ENCODE data around the gene SEMA4D.

Gene SEMA4D

GRCh38 chr9:89502038-89502601 is 4.2 kb upstream of the SEMA4D start:
- peak in 3 of 5 donors; percentile 46 to 84 (median 51) for DNase-seq

DNA sequence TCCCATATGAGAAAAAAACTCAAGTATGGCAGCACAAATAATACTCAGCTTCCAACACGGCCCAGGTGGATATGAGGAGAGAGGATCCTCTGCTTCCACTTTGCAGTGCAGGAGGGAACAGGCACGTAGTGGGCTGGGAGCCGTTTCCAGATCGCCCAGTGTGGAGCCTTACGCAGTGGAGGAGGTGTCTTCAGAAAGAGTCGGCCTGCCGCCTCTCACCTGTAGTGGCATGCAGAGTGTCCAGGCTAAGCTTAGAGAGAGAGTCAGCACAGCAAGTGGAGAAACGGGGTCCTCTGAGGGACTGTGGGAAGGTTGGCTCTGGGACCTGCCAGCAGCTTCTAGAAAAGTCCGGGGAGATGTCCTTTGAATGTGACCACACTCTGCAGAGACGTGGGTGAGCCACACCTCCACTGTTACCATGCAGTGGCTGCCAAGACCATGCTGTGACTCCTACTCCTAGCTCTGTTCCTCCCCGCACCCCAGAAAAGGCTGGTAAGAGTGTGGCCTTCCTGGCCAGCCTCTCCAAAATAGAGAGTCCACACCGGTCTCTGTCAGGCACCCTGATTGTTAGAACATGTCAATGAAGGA is 3.5 kb upstream of the SEMA4D start:
- no peak for DNase-seq

- no peak for DNase-seq
Measured at GRCh38 chr9:89500008-89500407, 2.1 kb upstream of the SEMA4D start.

GRCh38 chr9:89498852-89499480 is 1.1 kb upstream of the SEMA4D start:
- DNase-seq: peak in 4 of 5 donors; percentile 38 to 83 (median 48)

- DNase-seq: peak in 2 of 5 donors; percentile 34 to 55
Measured at GRCh38 chr9:89497257-89497963, 503 bp downstream of the SEMA4D start.

- DNase-seq: peak in 2 of 5 donors; percentile 35 to 58
Measured at GRCh38 chr9:89496645-89497256, 1.2 kb downstream of the SEMA4D start.

GRCh38 chr9:89495824-89496560 is 1.9 kb downstream of the SEMA4D start:
- DNase-seq: no peak

GRCh38 chr9:89494199-89494598 is 3.7 kb downstream of the SEMA4D start:
- no peak for DNase-seq

DNA sequence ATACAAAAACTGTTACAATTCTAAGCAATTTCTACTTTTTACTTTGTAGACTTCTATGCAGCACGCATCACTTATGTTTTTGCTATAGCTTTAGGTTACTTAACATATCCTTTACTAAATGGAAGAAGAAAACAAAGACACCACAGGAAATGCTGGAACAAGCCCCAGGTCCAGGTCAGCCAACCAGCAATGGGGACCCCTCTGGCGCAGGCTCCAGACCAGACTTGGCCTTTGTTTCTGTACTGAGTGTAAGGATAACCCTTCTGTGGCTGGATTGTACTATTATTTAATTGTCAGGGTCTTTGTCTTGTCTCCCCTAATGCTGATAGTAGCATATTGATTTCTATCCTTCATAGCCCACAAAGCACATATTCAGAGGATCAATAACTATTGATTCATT is 4.2 kb downstream of the SEMA4D start:
- no peak for DNase-seq

- DNase-seq: no peak
Measured at GRCh38 chr9:89493181-89493580, 4.7 kb downstream of the SEMA4D start.

DNA sequence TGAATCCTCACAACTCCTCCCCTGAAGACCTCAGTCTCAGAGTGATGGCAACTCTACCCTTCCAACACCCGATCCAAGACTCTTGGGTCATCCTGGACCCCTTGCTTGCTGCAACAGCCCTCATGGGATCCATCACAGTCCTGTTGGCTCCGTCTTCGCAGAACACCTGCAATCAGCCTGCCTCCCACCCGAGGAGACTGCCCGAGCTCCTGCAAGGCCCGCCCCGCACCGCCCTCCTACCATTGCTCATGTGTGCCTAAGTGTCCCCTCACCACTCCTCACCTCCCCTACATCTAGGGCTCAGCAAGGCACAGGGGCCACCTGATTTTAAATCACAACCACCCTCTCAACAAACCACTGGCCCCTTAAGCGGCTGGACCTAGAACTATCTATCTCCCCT is 5.3 kb downstream of the SEMA4D start:
- DNase-seq: no peak

DNA sequence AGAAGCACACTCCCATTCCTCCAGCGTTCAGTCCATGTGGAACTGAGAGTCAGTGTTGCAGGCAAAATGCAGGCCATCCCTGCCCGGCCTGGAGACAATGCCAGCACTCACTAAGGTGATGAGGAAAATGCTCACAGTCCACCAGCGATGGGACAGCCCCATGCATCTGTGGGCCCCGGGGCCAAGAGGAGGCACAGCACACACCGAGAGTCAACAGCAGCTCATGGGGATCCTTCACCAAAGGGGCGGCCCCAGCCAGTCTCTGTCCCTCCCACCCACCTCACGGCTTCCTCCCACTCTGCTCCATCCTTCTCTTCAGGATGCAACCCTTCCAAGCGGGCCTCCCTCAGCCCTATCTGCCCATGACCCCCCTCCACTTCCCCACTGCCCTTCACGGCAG is 6.2 kb downstream of the SEMA4D start:
- DNase-seq: no peak

DNA sequence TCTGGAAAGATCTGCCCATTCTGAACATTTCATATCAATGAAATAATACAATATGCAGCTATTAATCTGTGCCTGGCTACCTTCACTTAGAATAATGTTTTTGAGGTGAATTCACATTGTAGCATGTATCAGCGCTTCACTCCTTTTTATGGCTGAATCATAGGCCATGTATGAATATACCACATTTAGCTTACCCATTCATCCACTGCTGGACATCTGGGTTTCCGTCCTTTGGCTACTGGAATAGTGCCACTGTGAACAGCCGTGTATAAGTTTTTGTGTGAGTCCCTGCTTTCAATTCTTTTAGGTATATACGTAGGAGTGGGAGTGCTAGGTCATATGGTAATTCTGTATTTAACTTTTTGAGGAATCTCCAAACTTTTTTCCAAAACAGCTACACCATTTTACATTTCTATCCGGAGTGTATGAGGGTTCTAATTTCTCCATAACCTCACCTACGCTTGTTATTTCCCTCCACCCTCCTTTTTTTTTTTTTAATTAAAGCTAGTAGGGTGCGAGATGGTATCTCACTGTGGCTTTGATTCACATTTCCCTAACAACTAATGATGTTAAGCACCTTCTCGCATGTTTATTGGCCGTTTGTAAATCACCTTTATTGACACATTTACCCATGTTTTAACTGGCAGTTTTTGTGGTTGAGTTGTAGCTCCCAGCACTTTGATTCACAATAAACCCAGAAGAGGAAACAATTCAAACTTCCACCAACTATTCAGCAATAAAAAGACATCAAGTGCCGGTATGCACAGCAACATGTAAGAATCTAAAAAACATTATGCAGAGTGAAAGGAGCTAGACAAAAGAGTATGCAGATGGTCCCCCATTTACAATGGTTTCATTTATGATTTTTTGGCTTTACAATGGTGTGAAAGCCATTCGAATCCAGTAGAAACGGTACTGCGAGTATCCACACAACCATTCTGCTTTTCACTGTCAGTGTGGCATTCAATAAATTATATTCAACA is 8.1 kb downstream of the SEMA4D start:
- peak in 2 of 5 donors; percentile 43 to 80 for DNase-seq

DNA sequence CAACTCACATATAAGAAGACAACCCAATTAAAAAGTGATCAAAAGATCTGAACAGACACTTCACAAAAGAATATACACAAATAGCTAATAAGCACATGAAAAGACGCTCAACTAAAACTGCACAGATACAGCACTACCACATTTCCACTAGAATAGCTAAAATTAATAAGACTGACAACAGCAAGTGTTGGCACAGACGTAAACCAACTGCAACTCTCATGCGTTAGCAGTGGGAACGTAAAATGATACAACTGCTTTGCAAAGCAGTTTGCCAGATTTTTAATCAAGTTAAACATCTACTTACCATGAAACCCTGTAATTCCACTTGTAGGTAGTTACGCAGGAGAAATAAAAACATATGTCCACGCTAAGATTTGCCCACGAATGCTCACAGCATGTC is 9.0 kb downstream of the SEMA4D start:
- no peak for DNase-seq

DNA sequence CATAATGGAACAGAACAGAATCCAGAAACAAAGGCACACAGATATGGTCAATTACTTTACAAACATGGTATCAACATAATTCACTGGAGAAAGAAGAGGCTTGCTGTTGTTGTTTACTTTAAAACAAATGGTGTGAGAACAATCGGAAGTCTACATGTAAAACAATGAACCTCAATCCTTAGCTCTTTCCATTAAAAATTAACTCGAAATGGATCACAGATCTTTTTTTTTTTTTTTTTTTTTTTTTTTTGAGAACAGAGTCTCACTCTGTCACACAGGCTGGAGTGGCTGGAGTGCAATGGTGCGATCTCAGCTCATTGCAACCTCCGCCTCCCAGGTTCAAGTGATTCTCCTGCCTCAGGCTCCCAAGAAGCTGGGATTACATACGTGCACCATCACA is 9.8 kb downstream of the SEMA4D start:
- DNase-seq: no peak

GRCh38 chr9:89486681-89487080 is 11.2 kb downstream of the SEMA4D start:
- DNase-seq: no peak

DNA sequence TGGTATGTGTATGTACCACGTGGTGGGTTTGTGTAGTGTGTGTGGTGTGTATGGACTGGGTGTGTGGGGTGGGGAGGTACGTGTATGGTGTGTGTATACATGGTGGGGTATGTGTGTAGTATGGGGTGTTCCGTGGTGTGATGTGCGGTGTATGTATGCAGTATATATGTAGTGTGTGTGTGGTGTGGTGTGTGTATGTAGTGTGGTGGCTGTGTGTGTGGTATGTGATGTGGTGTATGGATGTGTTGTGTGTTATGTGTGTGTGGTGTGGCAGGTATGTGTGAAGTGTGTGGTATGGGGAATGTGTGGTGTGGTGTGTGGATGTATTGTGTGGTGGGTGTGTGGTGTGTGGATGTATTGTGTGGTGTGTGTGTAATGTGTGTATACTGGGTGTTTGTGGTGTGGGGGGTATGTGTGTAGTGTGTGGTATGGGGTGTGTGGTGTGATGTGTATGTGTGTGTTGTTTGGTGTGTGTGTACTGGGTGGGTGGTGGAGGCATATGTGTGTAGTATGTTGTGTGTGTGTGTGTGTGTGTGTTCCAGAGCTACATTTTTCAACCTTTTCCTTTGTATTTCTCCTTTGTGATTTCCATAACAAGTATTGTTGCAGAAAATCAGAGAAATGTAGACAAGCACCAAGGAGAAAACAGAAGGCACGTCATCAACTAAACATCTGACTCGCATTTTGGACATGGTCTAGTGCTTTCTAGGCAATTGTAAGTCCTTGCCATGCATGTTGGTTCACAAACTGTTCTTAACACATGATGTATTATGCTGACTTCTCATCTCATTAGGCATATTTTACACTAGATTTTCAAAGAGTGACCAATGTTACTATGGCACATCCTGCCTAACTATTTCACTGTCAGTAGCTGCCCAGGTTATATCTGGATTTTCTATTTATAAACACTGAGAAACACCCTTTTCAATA is 13.2 kb downstream of the SEMA4D start:
- no peak for DNase-seq

- peak; percentile 49 to 66 (median 60) for DNase-seq
Measured at GRCh38 chr9:89483592-89484474, 14.1 kb downstream of the SEMA4D start.

DNA sequence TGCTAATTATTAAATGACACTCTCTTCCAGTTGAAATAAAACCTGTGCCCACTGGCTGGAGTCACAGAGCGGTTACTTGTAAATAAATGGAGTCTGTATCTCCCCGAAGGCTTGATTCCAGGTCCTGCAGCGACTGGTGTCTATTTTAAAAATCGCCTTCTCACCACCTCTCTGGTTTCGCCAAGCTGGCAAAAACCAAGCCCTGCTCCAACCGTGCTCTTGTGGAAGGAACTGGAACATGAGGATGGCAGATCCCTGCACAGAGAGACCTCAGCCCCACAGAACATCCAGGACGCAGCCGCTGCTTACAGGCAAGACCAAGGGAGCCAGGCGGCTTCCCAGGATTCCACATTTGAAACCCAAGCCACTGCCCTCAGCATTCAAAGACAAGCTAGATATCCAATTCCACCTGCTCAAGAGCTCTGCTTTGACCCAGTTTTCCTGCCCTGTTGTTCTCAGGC is 15.0 kb downstream of the SEMA4D start:
- no peak for DNase-seq
